ENCODE results near the gene MBD2.

- no peak for TF ChIP-seq CEBPB (IDR thresholded peaks at IDR 0.05; ENCODE audit: low read depth)
- TF ChIP-seq MAX (IDR thresholded peaks at IDR 0.05) = no peak
- TF ChIP-seq CTCF (IDR thresholded peaks at IDR 0.05 in 2 of 3, conservative IDR thresholded peaks at IDR 0.05 in 1 of 3; ENCODE audit: borderline replicate concordance in 1 of 3, insufficient read depth in 1 of 3, low read depth in 2 of 3, low read length in 2 of 3) = peak; percentile 31 to 53 (median 35); a peak in 4 of 6 replicates
- TF ChIP-seq POLR2A (IDR thresholded peaks at IDR 0.05; ENCODE audit: borderline replicate concordance, extremely low read depth, insufficient read depth, insufficient read length) = no peak
- no peak for TF ChIP-seq YY1 (IDR thresholded peaks at IDR 0.05; ENCODE audit: extremely low read depth, insufficient replicate concordance, low read depth, low read length)
- no peak for TF ChIP-seq POLR2AphosphoS5 (IDR thresholded peaks at IDR 0.05; ENCODE audit: low read depth, low read length)
- no peak for TF ChIP-seq ZNF274 (IDR thresholded peaks at IDR 0.05; ENCODE audit: low read depth, low read length)
- TF ChIP-seq ZBTB33 (IDR thresholded peaks at IDR 0.05; ENCODE audit: extremely low read depth, insufficient replicate concordance, low read length) = no peak
- no peak for TF ChIP-seq ATF3 (IDR thresholded peaks at IDR 0.05)
- no peak for TF ChIP-seq EZH2phosphoT487 (IDR thresholded peaks at IDR 0.05; ENCODE audit: borderline replicate concordance)
- no peak for TF ChIP-seq REST (IDR thresholded peaks at IDR 0.05; ENCODE audit: low read depth)
These were observed 1.4 kb downstream of the MBD2 start for GRCh38 chr18:54222922-54223567.

Data from HCT116 (cell line).